ENCODE measurements around the gene ZNF583.
A peak's percentile ranks its signal among the peaks of the same experiment; 100 is the strongest.

ZNF583 gene

GRCh38 chr19:56405062-56405461 lies 930 bp downstream of the ZNF583 start:
- H3K9ac ChIP-seq (ENCODE audit: low read length), result no peak overlapping the region
- H3K79me2 ChIP-seq (ENCODE audit: low read length), result peaks cover 20% of the 10 kb centered on the region
- no peak overlapping the region for H2AFZ ChIP-seq (ENCODE audit: low read depth, low read length)
- peaks cover 69% of the 10 kb centered on the region for H3K36me3 ChIP-seq (replicated peaks; ENCODE audit: low read depth, low read length)
- peak overlapping the region; percentile 90 for H3K4me3 ChIP-seq (ENCODE audit: low read length)
- H4K20me1 ChIP-seq (ENCODE audit: insufficient read depth, low read length), result no peaks in the 10 kb centered on the region
- H3K9me3 ChIP-seq (ENCODE audit: insufficient read depth, low read length), result peaks cover 58% of the 10 kb centered on the region
- TF ChIP-seq, protein P1, sequence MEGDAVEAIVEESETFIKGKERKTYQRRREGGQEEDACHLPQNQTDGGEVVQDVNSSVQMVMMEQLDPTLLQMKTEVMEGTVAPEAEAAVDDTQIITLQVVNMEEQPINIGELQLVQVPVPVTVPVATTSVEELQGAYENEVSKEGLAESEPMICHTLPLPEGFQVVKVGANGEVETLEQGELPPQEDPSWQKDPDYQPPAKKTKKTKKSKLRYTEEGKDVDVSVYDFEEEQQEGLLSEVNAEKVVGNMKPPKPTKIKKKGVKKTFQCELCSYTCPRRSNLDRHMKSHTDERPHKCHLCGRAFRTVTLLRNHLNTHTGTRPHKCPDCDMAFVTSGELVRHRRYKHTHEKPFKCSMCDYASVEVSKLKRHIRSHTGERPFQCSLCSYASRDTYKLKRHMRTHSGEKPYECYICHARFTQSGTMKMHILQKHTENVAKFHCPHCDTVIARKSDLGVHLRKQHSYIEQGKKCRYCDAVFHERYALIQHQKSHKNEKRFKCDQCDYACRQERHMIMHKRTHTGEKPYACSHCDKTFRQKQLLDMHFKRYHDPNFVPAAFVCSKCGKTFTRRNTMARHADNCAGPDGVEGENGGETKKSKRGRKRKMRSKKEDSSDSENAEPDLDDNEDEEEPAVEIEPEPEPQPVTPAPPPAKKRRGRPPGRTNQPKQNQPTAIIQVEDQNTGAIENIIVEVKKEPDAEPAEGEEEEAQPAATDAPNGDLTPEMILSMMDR (IDR thresholded peaks at IDR 0.05; ENCODE audit: low read depth, low read length), result no peak
- TF ChIP-seq EZH2phosphoT487 (IDR thresholded peaks at IDR 0.05; ENCODE audit: low read depth), result no peak
- peak overlapping the region; percentile 91 for H3K4me2 ChIP-seq (ENCODE audit: low read length)
- H3K27me3 ChIP-seq (ENCODE audit: low read depth, low read length), result no peaks in the 10 kb centered on the region
- H3K4me1 ChIP-seq (ENCODE audit: low read length), result peaks cover 14% of the 10 kb centered on the region
- no peak overlapping the region for H3K27ac ChIP-seq (ENCODE audit: low read length)

GRCh38 chr19:56423276-56423984 lies 19.3 kb downstream of the ZNF583 start:
- no peaks in the 10 kb centered on the region for H3K4me1 ChIP-seq (ENCODE audit: low read length)
- H3K27me3 ChIP-seq (ENCODE audit: low read depth, low read length), result no peaks in the 10 kb centered on the region
- peaks cover 86% of the 10 kb centered on the region for H3K9me3 ChIP-seq (ENCODE audit: insufficient read depth, low read length)
- H4K20me1 ChIP-seq (ENCODE audit: insufficient read depth, low read length), result no peaks in the 10 kb centered on the region
- H3K9ac ChIP-seq (ENCODE audit: low read length), result no peak overlapping the region
- H3K27ac ChIP-seq (ENCODE audit: low read length), result no peak overlapping the region
- H2AFZ ChIP-seq (ENCODE audit: low read depth, low read length), result no peak overlapping the region
- H3K36me3 ChIP-seq (replicated peaks; ENCODE audit: low read depth, low read length), result peaks cover 61% of the 10 kb centered on the region
- H3K79me2 ChIP-seq (ENCODE audit: low read length), result no peaks in the 10 kb centered on the region
- no peak overlapping the region for H3K4me2 ChIP-seq (ENCODE audit: low read length)
- no peak overlapping the region for H3K4me3 ChIP-seq (ENCODE audit: low read length)
- TF ChIP-seq, protein P1 (IDR thresholded peaks at IDR 0.05; ENCODE audit: low read depth, low read length), result no peak
- no peak for TF ChIP-seq EZH2phosphoT487 (IDR thresholded peaks at IDR 0.05; ENCODE audit: low read depth)

GRCh38 chr19:56423985-56424353 lies 19.8 kb downstream of the ZNF583 start:
- Histone ChIP-seq H3K27ac (ENCODE audit: low read length) (no peak overlapping the region), H3K36me3 (replicated peaks; ENCODE audit: low read depth, low read length) (peaks cover 56% of the 10 kb centered on the region), H3K4me1 (ENCODE audit: low read length) (no peaks in the 10 kb centered on the region), H3K27me3 (ENCODE audit: low read depth, low read length) (no peaks in the 10 kb centered on the region), H4K20me1 (ENCODE audit: insufficient read depth, low read length) (no peaks in the 10 kb centered on the region), H3K79me2 (ENCODE audit: low read length) (no peaks in the 10 kb centered on the region), H3K9ac (ENCODE audit: low read length) (no peak overlapping the region), H3K4me2 (ENCODE audit: low read length) (no peak overlapping the region), H3K9me3 (ENCODE audit: insufficient read depth, low read length) (peaks cover 81% of the 10 kb centered on the region), H2AFZ (ENCODE audit: low read depth, low read length) (no peak overlapping the region), H3K4me3 (ENCODE audit: low read length) (no peak overlapping the region)
- TF ChIP-seq, protein P1 (IDR thresholded peaks at IDR 0.05; ENCODE audit: low read depth, low read length), result no peak
- TF ChIP-seq EZH2phosphoT487 (IDR thresholded peaks at IDR 0.05; ENCODE audit: low read depth), result no peak

GRCh38 chr19:56441206-56441792 lies 37.2 kb downstream of the ZNF583 start:
- Histone ChIP-seq H3K4me3 (ENCODE audit: low read length) (no peak overlapping the region), H3K27ac (ENCODE audit: low read length) (no peak overlapping the region), H3K4me1 (ENCODE audit: low read length) (no peaks in the 10 kb centered on the region), H3K9me3 (ENCODE audit: insufficient read depth, low read length) (peaks cover 41% of the 10 kb centered on the region), H3K9ac (ENCODE audit: low read length) (no peak overlapping the region), H4K20me1 (ENCODE audit: insufficient read depth, low read length) (no peaks in the 10 kb centered on the region), H3K36me3 (replicated peaks; ENCODE audit: low read depth, low read length) (no peaks in the 10 kb centered on the region), H3K79me2 (ENCODE audit: low read length) (no peaks in the 10 kb centered on the region), H3K4me2 (ENCODE audit: low read length) (no peak overlapping the region), H3K27me3 (ENCODE audit: low read depth, low read length) (no peaks in the 10 kb centered on the region), H2AFZ (ENCODE audit: low read depth, low read length) (no peak overlapping the region)
- no peak for TF ChIP-seq EZH2phosphoT487 (IDR thresholded peaks at IDR 0.05; ENCODE audit: low read depth)
- TF ChIP-seq, protein P1 (IDR thresholded peaks at IDR 0.05; ENCODE audit: low read depth, low read length), result no peak

Measured in OCI-LY3 (cell line).